22Rv1 (cell line): Measurements from ENCODE around the gene ANXA6.
A peak's percentile ranks its signal among the peaks of the same experiment; 100 is the strongest.

Experiments
- H3K27ac ChIP-seq: fragments of 450-650 bp; 2 replicates; pipeline ENCODE4 v1.5.1; 2017
- ZFX ChIP-seq: fragments of 450-650 bp; IDR thresholded peaks from 2 replicates; pipeline ENCODE4 v1.6.1; 2017; ENCODE audit warnings: antibody characterized with exemption, borderline replicate concordance
- TF ChIP-seq, protein P1 (sequence below): fragments of 450-650 bp; IDR thresholded peaks from 2 replicates; pipeline ENCODE4 v1.5.1; 2017; ENCODE audit warnings: mild to moderate bottlenecking

Gene ANXA6

DNA sequence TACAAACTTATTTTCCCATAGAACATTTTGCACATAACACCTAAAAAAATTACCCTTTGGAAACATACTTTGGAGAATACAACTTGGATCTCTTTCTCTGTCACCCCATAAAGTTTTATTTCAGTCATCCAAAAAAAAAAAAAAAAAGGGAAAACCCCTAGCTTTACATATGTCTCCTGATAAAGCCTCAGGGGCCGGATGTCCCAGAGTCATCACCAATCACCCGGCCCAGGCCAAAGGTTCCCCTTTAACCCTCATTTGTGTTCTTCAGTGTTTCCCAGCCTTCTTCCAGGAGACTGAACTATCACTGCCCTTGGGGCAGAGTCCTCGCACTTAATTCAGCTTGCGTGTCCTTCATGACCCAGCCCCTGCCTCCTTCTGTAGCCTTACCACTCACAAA lies 28.8 kb downstream of the ANXA6 start:
- no peak overlapping the region for H3K27ac ChIP-seq
- TF ChIP-seq, protein P1, sequence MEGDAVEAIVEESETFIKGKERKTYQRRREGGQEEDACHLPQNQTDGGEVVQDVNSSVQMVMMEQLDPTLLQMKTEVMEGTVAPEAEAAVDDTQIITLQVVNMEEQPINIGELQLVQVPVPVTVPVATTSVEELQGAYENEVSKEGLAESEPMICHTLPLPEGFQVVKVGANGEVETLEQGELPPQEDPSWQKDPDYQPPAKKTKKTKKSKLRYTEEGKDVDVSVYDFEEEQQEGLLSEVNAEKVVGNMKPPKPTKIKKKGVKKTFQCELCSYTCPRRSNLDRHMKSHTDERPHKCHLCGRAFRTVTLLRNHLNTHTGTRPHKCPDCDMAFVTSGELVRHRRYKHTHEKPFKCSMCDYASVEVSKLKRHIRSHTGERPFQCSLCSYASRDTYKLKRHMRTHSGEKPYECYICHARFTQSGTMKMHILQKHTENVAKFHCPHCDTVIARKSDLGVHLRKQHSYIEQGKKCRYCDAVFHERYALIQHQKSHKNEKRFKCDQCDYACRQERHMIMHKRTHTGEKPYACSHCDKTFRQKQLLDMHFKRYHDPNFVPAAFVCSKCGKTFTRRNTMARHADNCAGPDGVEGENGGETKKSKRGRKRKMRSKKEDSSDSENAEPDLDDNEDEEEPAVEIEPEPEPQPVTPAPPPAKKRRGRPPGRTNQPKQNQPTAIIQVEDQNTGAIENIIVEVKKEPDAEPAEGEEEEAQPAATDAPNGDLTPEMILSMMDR = no peak
- TF ChIP-seq ZFX = no peak

DNA sequence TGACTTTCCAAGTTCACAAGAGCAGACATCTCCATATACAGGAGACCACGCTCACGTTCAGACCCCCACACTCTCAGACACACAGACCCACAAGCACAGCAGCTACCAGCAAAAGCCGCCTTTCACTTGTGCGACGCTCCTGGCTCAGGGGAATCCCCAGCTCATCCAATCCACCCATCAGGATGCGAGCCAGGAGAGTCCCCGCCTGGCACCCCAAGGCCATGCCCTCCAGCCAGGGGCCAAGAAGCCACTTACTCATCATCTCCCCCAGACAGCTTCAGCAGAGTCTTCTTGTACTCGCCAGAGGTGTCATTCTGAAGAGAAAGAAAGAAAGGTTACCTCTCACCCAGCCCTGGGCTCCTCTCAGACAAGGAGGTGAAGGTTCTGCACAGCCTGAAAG lies 29.7 kb downstream of the ANXA6 start:
- no peak overlapping the region for H3K27ac ChIP-seq

DNA sequence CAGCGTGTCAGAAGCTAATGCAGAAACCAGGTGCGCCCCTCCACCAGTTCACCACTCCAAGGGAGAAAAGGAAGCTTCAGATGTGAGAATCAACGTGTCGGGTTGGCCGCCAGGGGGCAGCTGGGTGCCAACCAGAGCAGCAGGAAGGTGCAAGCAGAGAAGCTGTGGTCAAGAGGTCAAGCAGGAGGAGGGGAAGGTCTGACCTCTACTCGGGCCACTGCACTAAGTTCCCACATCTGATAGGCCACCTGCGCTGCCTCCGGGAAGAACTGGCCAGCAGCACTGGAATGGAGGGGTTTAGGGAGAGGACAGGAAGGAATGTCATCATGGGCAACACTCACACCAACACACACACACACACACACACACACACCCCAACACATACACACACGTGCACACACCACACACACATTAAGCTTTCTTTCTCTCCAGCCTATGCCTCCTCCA lies 31.4 kb downstream of the ANXA6 start:
- TF ChIP-seq ZFX = no peak
- TF ChIP-seq, protein P1 = peak; percentile 84
- H3K27ac ChIP-seq = no peak overlapping the region

More for the DNA sequence above, 29.7 kb downstream of the ANXA6 start:
- TF ChIP-seq, protein P1 = no peak
- TF ChIP-seq ZFX = no peak

DNA sequence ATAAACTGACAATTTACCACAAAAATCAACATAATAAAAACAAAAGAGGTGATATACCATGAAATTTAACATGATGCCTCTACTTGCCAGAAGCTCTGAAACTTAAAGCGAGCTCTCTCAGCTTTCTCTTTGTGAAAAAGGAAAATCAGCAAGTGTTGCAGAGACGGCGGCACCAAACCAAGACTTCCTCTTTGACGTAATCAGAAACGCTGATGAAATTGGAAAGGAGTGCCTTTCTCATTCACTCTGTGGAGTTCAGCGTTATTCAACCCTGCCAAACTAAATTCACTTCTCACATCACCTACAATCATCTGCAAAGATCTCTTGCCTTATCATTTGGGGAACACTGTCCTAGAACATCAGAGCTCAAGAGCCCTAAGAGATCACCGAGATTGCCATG lies 32.2 kb downstream of the ANXA6 start:
- H3K27ac ChIP-seq = no peak overlapping the region
- TF ChIP-seq ZFX = no peak
- TF ChIP-seq, protein P1 = no peak

DNA sequence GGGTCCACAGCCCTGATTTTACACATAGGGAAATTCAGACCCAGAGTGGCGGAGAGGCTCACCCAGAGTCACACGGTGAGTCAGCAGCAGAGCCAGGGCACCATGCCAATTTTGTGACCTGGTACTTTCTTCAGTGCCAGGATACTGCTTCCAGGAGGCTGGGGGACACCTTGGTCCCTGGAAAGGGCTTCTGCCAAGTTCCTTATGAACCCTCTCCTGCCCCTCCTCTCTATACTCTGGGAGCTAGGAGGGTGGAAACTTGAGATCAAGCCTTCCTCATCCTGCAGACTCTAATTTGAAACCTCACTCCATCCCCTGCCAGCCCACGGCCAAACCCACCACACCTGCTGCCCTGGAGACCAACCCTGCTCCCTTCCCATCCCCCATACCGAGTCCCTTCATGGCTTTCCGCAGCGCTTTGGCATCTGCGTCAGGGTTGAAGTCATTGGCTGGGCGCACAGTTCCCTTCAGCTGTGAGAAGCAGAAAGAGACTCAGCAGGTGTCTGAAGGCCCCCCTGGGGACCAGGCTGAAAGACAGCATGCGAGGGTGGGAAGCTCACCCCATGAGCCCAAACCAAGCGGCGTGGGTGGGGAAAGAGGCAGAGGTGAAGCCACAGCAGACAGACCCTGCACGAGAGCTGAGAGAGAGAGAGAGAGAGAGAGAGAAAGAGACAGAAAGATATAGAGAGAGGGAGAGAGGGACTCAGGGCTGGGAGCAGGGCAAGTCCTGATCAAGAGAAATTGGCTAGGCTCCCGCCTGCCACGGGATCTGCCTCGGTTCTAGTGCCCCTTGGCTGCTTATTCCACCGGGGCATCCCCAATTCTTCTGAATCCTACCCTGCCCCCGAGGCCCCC lies 33.5 kb downstream of the ANXA6 start:
- TF ChIP-seq, protein P1 = no peak
- TF ChIP-seq ZFX = no peak
- H3K27ac ChIP-seq = no peak overlapping the region

DNA sequence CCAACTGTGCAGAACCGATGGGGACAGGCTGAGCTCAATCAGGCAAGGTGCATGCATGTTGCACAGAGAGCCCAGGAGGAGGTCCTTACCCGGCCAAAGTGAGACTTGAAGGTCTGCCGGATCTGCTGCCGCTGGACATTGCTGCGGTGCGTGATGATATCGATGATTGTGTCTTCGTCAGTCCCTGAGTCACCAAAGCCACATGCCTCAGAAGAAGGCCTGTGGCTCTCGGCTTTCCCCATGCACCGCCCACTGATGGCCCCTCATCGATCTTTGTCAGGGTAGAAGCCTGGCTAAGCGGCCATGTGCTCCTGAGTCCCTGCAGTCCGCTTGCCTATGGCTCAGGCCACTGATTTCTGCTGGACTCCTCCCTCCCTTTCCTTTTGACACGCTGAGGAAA lies 34.8 kb downstream of the ANXA6 start:
- TF ChIP-seq, protein P1 = no peak
- no peak for TF ChIP-seq ZFX
- no peak overlapping the region for H3K27ac ChIP-seq

DNA sequence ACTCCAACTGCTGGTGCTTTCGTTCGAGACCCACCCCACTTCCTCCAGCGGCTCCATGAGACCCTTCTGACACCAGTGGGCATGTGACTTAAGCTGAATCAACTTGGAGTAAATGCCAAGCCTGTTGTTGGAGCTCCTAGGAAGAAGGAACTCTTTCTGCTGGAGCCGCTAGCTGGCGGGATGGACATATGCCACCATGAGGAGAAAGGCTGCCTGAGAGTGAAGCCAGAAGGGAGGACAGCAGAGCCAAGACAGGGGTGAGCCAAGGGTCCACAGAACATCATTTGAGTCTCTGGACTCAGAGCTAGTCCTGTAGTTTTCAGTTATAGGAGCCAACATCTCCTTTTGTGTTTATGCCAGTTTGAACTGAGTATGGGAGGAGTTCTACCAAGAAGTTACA lies 35.9 kb downstream of the ANXA6 start:
- TF ChIP-seq, protein P1 = no peak
- TF ChIP-seq ZFX = no peak

More for the DNA sequence above, 35.9 kb downstream of the ANXA6 start:
- no peak overlapping the region for H3K27ac ChIP-seq
